Left lung (tissue), 10 donors: Measurements from ENCODE around the gene CDSN. TPM values are rescaled to one million over a fixed set of nuclear protein-coding genes. Genes with fewer than 3 reads are reported as not detected.

Experiments
- ATAC-seq: fragments of 200-7000 bp; cut with Tn5 transposase; one replicate; pipeline ENCODE4 v1.9.1; 2020; ENCODE audit warnings: moderate library complexity
- DNase-seq, 4 donors: peaks; one replicate each; pipeline ENCODE4 v3.0.0-alpha.2; 2013 to 2020
- H3K27ac ChIP-seq, 2 donors: fragments of 200-600 bp; sonication (generic) in 1 of 2; one replicate each; pipeline versions ENCODE4 v1.5.0 to v1.8.0; 2020 to 2021
- H3K27me3 ChIP-seq, 2 donors: fragments of 200-600 bp; sonication (generic) in 1 of 2; one replicate each; pipeline versions ENCODE4 v1.5.0 to v1.8.0; 2020 to 2021
- H3K36me3 ChIP-seq, 2 donors: fragments of 200-600 bp; sonication (generic) in 1 of 2; one replicate each; pipeline versions ENCODE4 v1.5.0 to v1.8.0; 2020 to 2021
- H3K4me1 ChIP-seq, 2 donors: fragments of 200-600 bp; one replicate each; pipeline ENCODE4 v1.8.0; 2021
- H3K4me3 ChIP-seq, 2 donors: fragments of 200-600 bp; sonication (generic) in 1 of 2; one replicate each; pipeline versions ENCODE4 v1.5.0 to v1.8.0; 2020 to 2021; ENCODE audit warnings: mild to moderate bottlenecking in 1 of 2
- H3K9me3 ChIP-seq, 2 donors: fragments of 200-600 bp; sonication (generic) in 1 of 2; one replicate each; pipeline versions ENCODE4 v1.5.0 to v1.8.0; 2020 to 2021
- intact Hi-C, 2 donors: fragments of 100-400 bp; cut with DNase I; formaldehyde crosslinking; loops; one replicate each; pipeline versions ENCODE4 v1.11.2 to v1.14.2; 2022
- polyA plus RNA-seq, 6 donors: library from polyadenylated mRNA; unstranded; fragments of 120-200 nt; gene quantifications; one replicate each; pipeline ENCODE4 v1.2.1, GENCODE V29; 2013; ENCODE audit not compliant: insufficient read length in 6 of 6
- total RNA-seq, 2 donors: library from RNA; stranded (reverse); fragmentation: NEBNext Ultra II Directional; extraction: Animal tissue kit (Norgen Biotek cat#: 25700); gene quantifications; one replicate each; pipeline ENCODE4 v1.2.1, GENCODE V29; 2021
- TF ChIP-seq, protein P1 (sequence below), 2 donors: fragments of 200-600 bp; sonication (generic) in 1 of 2; IDR thresholded peaks; one replicate each; pipeline versions ENCODE4 v1.5.0 to v1.8.0; 2021; ENCODE audit warnings: antibody characterized with exemption in 2 of 2
- donor health status: DM: no; HTN: yes; CAD: no.
- donor health status: DM: no; HTN: no; CAD: no.

CDSN gene
- total and polyA plus RNA-seq, 8 donors = 0.13 to 0.61 TPM; not detected in 6

DNA sequence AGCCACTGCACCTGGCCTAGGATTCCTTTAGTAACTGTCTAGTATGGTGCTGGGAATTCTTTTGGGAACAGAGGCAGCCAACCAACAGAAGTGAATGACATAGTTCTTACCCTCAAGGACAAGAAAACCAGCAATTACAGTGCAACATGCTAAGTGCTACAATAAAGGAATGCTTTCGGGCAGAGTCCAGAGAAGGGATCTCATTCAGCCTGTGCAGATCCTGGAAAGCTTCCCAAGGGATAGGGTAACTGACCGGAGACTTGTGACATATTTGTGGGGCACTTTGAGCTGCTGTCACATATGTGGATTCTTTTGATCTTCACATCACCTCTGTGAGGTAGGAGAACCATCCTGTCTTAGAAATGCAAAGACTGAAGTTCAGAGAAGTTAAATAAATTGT lies 54.7 kb downstream of the CDSN start:
- Histone ChIP-seq H3K27ac (no peak overlapping the region), H3K36me3 (no peaks in the 10 kb centered on the region), H3K27me3 (no peaks in the 10 kb centered on the region), H3K9me3 (no peaks in the 10 kb centered on the region), H3K4me3 (no peak overlapping the region), H3K4me1 (no peaks in the 10 kb centered on the region)
- ATAC-seq (peak; percentile 60), DNase-seq (no peak)
- intact Hi-C loops = no loop called here
- TF ChIP-seq, protein P1, sequence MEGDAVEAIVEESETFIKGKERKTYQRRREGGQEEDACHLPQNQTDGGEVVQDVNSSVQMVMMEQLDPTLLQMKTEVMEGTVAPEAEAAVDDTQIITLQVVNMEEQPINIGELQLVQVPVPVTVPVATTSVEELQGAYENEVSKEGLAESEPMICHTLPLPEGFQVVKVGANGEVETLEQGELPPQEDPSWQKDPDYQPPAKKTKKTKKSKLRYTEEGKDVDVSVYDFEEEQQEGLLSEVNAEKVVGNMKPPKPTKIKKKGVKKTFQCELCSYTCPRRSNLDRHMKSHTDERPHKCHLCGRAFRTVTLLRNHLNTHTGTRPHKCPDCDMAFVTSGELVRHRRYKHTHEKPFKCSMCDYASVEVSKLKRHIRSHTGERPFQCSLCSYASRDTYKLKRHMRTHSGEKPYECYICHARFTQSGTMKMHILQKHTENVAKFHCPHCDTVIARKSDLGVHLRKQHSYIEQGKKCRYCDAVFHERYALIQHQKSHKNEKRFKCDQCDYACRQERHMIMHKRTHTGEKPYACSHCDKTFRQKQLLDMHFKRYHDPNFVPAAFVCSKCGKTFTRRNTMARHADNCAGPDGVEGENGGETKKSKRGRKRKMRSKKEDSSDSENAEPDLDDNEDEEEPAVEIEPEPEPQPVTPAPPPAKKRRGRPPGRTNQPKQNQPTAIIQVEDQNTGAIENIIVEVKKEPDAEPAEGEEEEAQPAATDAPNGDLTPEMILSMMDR (IDR thresholded peaks at IDR 0.05) = no peak

Other genes with a start within 250 kb of the CDSN start
- 100 to 1,000 TPM in 1 of 2 donors, 10 to 100 TPM in 1; 77.9 to 148 TPM for gene DDR1, start 235.9 kb downstream of the CDSN start, total RNA-seq
- gene DDR1, start 235.9 kb downstream of the CDSN start, polyA plus RNA-seq = 10 to 100 TPM; 79.5 to 99.9 (median 90.0) TPM
- 10 to 100 TPM; 29.5 to 34.2 TPM for gene GTF2H4, start 212.2 kb downstream of the CDSN start, total RNA-seq
- gene GTF2H4, start 212.2 kb downstream of the CDSN start, polyA plus RNA-seq = 10 to 100 TPM; 35.5 to 59.5 (median 53.0) TPM
- gene VARS2, start 206.2 kb downstream of the CDSN start, total RNA-seq = 10 to 100 TPM; 34.0 to 40.3 TPM
- 10 to 100 TPM; 42.3 to 54.3 (median 46.9) TPM for gene VARS2, start 206.2 kb downstream of the CDSN start, polyA plus RNA-seq
- 100 to 1,000 TPM; 213 to 384 TPM for gene SFTA2, start 188.3 kb downstream of the CDSN start, total RNA-seq
- 10 to 100 TPM in 5 of 6 donors, 1 to 10 TPM in 1; 9.3 to 19.6 (median 15.5) TPM for gene SFTA2, start 188.3 kb downstream of the CDSN start, polyA plus RNA-seq
- 1 to 10 TPM; 2.5 to 4.0 TPM for gene MUCL3, start 179.5 kb downstream of the CDSN start, total RNA-seq
- gene MUCL3, start 179.5 kb downstream of the CDSN start, polyA plus RNA-seq = under 1 TPM; 0.07 to 0.21 (median 0.11) TPM
- gene MUC21, start 136.7 kb downstream of the CDSN start, total RNA-seq = 1 to 10 TPM; 8.5 to 9.5 TPM
- under 1 TPM in 2 of 6 donors, not detected in 4; 0.04 to 0.05 TPM for gene MUC21, start 136.7 kb downstream of the CDSN start, polyA plus RNA-seq
- gene MUC22, start 110.0 kb downstream of the CDSN start, total RNA-seq = under 1 TPM in 1 of 2 donors, not detected in 1; 0.20 TPM
- gene MUC22, start 110.0 kb downstream of the CDSN start, polyA plus RNA-seq = not detected
- gene C6orf15, start 7.9 kb downstream of the CDSN start, total RNA-seq = not detected
- gene C6orf15, start 7.9 kb downstream of the CDSN start, polyA plus RNA-seq = not detected
- 10 to 100 TPM in 1 of 2 donors, 1 to 10 TPM in 1; 3.5 to 11.7 TPM for gene PSORS1C1, start 5.6 kb downstream of the CDSN start, total RNA-seq
- gene PSORS1C1, start 5.6 kb downstream of the CDSN start, polyA plus RNA-seq = under 1 TPM; 0.09 to 0.70 (median 0.51) TPM
- gene PSORS1C2, start 18.6 kb upstream of the CDSN start, total RNA-seq = not detected
- gene PSORS1C2, start 18.6 kb upstream of the CDSN start, polyA plus RNA-seq = under 1 TPM in 2 of 6 donors, not detected in 4; 0.14 to 0.17 TPM
- 10 to 100 TPM; 18.9 to 22.1 TPM for gene CCHCR1, start 37.4 kb upstream of the CDSN start, total RNA-seq
- 10 to 100 TPM; 33.6 to 38.8 (median 35.9) TPM for gene CCHCR1, start 37.4 kb upstream of the CDSN start, polyA plus RNA-seq
- 10 to 100 TPM; 16.7 to 18.0 TPM for gene TCF19, start 38.1 kb upstream of the CDSN start, total RNA-seq
- 10 to 100 TPM; 15.8 to 26.4 (median 19.0) TPM for gene TCF19, start 38.1 kb upstream of the CDSN start, polyA plus RNA-seq
- 1 to 10 TPM; 1.9 TPM for gene POU5F1, start 50.2 kb upstream of the CDSN start, total RNA-seq
- 1 to 10 TPM in 4 of 6 donors, under 1 TPM in 2; 0.37 to 2.0 (median 1.6) TPM for gene POU5F1, start 50.2 kb upstream of the CDSN start, polyA plus RNA-seq
- 1,000 to 10,000 TPM in 1 of 2 donors, 100 to 1,000 TPM in 1; 780 to 1,825 TPM for gene HLA-C, start 151.6 kb upstream of the CDSN start, total RNA-seq
- gene HLA-C, start 151.6 kb upstream of the CDSN start, polyA plus RNA-seq = 100 to 1,000 TPM; 117 to 299 (median 161) TPM
- gene HLA-B, start 236.7 kb upstream of the CDSN start, total RNA-seq = 1,000 to 10,000 TPM; 2,303 to 2,503 TPM
- 100 to 1,000 TPM; 285 to 427 (median 355) TPM for gene HLA-B, start 236.7 kb upstream of the CDSN start, polyA plus RNA-seq